Kidney (tissue), 22 donors: ENCODE data around the gene SPPL2A. TPM values are rescaled to one million over a fixed set of nuclear protein-coding genes. Genes with fewer than 3 reads are reported as not detected.

ENCODE experiments used
- DNase-seq, 5 donors: peaks; one replicate each; pipeline ENCODE4 v3.0.0-alpha.2; 2013 to 2020
- FAIRE-seq: peaks from 2 replicates; lab custom pipeline; 2012; peaks lifted over from hg19 to GRCh38; lab: Jason Lieb, UNC
- H3K27ac ChIP-seq, 2 donors: one replicate each; pipeline ENCODE4 v1.7.0; 2013; ENCODE audit warnings: low read depth in 2 of 2, low read length in 2 of 2, inconsistent platforms in 1 of 2
- H3K27me3 ChIP-seq: one replicate; pipeline ENCODE4 v1.7.1; 2013; ENCODE audit warnings: low read length, inconsistent platforms; ENCODE audit not compliant: control insufficient read depth, insufficient read depth
- H3K36me3 ChIP-seq, 3 donors: one replicate each; pipeline versions ENCODE4 v1.7.0 to v1.7.1; 2013; ENCODE audit warnings: low read length in 3 of 3, control low read depth in 1 of 3, inconsistent platforms in 1 of 3; ENCODE audit not compliant: insufficient read depth in 3 of 3, control insufficient read depth in 2 of 3
- H3K4me1 ChIP-seq, 3 donors: one replicate each; pipeline versions ENCODE4 v1.7.0 to v1.7.1; 2013; ENCODE audit warnings: low read length in 3 of 3, inconsistent platforms in 1 of 3, low read depth in 1 of 3; ENCODE audit not compliant: control insufficient read depth in 2 of 3, insufficient read depth in 2 of 3
- H3K4me3 ChIP-seq, 3 donors: one replicate each; pipeline versions ENCODE4 v1.7.0 to v1.8.1; 2013; ENCODE audit warnings: low read length in 3 of 3, control low read depth in 1 of 3, inconsistent platforms in 1 of 3
- H3K9ac ChIP-seq, 3 donors: one replicate each; pipeline versions ENCODE4 v1.7.0 to v1.7.1; 2013; ENCODE audit warnings: low read length in 3 of 3, control low read depth in 1 of 3, inconsistent platforms in 1 of 3
- H3K9me3 ChIP-seq, 3 donors: one replicate each; pipeline versions ENCODE4 v1.7.0 to v1.7.1; 2013; ENCODE audit warnings: low read length in 3 of 3, control low read depth in 1 of 3, inconsistent platforms in 1 of 3; ENCODE audit not compliant: control insufficient read depth in 2 of 3, insufficient read depth in 1 of 3
- intact Hi-C: fragments of 100-400 bp; cut with DNase I; formaldehyde crosslinking; loops from one replicate; pipeline ENCODE4 v1.11.1; 2022
- long read RNA-seq, 10 donors: library from polyadenylated mRNA in 1 of 10; unstranded in 1 of 10; transcript quantifications; one replicate each; pipeline ENCODE4 v2.0.0 and lab custom pipeline, GENCODE V29; 2021 to 2026
- polyA plus RNA-seq: library from polyadenylated mRNA; stranded (reverse); fragments of 350-450 nt; fragmentation: Illumina TruSeq; extraction: RNeasy Lipid Tissue Mini Kit (QIAGEN cat#74804); gene quantifications from one replicate; pipeline ENCODE4 v1.2.3, GENCODE V29; 2014; ENCODE audit warnings: low read depth, low replicate concordance; ENCODE audit not compliant: insufficient read depth
- total RNA-seq: library from RNA; stranded (reverse); fragmentation: NEBNext Ultra II Directional; extraction: Animal tissue kit (Norgen Biotek cat#: 25700); gene quantifications from one replicate; pipeline ENCODE4 v1.2.1, GENCODE V29; 2021
- TF ChIP-seq, protein P1 (sequence below): IDR thresholded peaks from 3 replicates; pipeline ENCODE4 v1.5.1; 2012; ENCODE audit warnings: mild to moderate bottlenecking, moderate library complexity, borderline replicate concordance; ENCODE audit not compliant: insufficient read depth; ENCODE audit errors: extremely low read depth
- donor health status: control.
- donor health status: control.
- donor health status: control.
- donor health status: control.
- donor health status: control.
- donor health status: DM: yes; HTN: yes; CAD: no.
- donor health status: Normal renal cell carcinoma (clear cell type).

The SPPL2A gene, protein sequence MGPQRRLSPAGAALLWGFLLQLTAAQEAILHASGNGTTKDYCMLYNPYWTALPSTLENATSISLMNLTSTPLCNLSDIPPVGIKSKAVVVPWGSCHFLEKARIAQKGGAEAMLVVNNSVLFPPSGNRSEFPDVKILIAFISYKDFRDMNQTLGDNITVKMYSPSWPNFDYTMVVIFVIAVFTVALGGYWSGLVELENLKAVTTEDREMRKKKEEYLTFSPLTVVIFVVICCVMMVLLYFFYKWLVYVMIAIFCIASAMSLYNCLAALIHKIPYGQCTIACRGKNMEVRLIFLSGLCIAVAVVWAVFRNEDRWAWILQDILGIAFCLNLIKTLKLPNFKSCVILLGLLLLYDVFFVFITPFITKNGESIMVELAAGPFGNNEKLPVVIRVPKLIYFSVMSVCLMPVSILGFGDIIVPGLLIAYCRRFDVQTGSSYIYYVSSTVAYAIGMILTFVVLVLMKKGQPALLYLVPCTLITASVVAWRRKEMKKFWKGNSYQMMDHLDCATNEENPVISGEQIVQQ
- total RNA-seq: 134 TPM
- polyA plus RNA-seq: 53.3 TPM
- long read RNA-seq, donor 1, full-length matches to known transcripts: 7 of 7 reads
- long read RNA-seq, donor 1, partial matches to known transcripts: 0 of 7 reads
- long read RNA-seq, donor 1, other reads (novel, unspliced or antisense): 0 of 7 reads
- long read RNA-seq, donor 2, full-length matches to known transcripts: 5 of 15 reads
- long read RNA-seq, donor 2, partial matches to known transcripts: 10 of 15 reads
- long read RNA-seq, donor 2, other reads (novel, unspliced or antisense): 0 of 15 reads
- long read RNA-seq, donor 3, full-length matches to known transcripts: 1 of 13 reads
- long read RNA-seq, donor 3, partial matches to known transcripts: 12 of 13 reads
- long read RNA-seq, donor 3, other reads (novel, unspliced or antisense): 0 of 13 reads
- long read RNA-seq, donor 4, full-length matches to known transcripts: 8 of 18 reads
- long read RNA-seq, donor 4, partial matches to known transcripts: 10 of 18 reads
- long read RNA-seq, donor 4, other reads (novel, unspliced or antisense): 0 of 18 reads
- long read RNA-seq, donor 5, full-length matches to known transcripts: 1 of 1 reads
- long read RNA-seq, donor 5, partial matches to known transcripts: 0 of 1 reads
- long read RNA-seq, donor 5, other reads (novel, unspliced or antisense): 0 of 1 reads
- long read RNA-seq, donor 6, full-length matches to known transcripts: 7 of 18 reads
- long read RNA-seq, donor 6, partial matches to known transcripts: 11 of 18 reads
- long read RNA-seq, donor 6, other reads (novel, unspliced or antisense): 0 of 18 reads
- long read RNA-seq, donor 7, full-length matches to known transcripts: 29 of 50 reads
- long read RNA-seq, donor 7, partial matches to known transcripts: 1 of 50 reads
- long read RNA-seq, donor 7, other reads (novel, unspliced or antisense): 20 of 50 reads
- long read RNA-seq, donor 8, full-length matches to known transcripts: 4 of 15 reads
- long read RNA-seq, donor 8, partial matches to known transcripts: 11 of 15 reads
- long read RNA-seq, donor 8, other reads (novel, unspliced or antisense): 0 of 15 reads
- long read RNA-seq, donor 9, full-length matches to known transcripts: 2 of 7 reads
- long read RNA-seq, donor 9, partial matches to known transcripts: 5 of 7 reads
- long read RNA-seq, donor 9, other reads (novel, unspliced or antisense): 0 of 7 reads
- long read RNA-seq, donor 10, full-length matches to known transcripts: 2 of 9 reads
- long read RNA-seq, donor 10, partial matches to known transcripts: 7 of 9 reads
- long read RNA-seq, donor 10, other reads (novel, unspliced or antisense): 0 of 9 reads

DNA sequence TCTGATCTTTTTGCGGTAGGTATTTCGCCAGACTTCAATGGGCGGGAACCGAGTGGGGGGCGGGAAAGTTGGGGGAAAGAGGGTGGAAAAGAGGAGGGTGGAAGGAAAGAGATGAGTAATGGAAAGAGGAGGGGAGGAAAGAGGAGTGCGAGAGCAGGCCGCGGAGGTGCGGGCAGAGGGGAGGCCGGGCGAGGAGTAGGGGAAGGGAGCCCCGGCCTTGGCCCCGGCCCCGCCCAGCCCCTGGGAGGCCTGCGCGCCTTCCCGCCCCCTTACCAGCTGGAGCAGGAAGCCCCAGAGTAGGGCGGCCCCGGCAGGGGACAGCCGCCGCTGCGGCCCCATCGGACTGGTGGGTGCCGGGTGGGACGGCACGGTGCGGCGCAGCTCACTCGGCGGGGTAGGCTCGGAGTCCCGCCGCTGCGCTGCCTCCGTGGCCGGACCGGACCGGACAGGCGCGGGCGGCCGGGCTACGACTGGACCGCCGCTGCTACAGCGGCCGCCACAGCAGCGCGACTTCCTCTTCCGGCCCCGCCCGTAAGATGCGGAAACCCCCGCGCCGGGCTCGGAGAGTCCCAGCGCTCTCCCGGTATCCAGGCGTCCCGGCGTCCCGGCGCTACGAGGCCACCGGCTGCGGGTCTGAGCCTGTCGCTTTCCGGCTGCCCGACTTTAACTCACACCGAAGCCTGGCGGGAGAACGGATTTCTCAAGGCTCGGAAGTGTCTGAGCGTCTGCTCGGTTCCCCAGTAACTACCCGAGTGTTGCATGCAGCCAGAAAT lies at the start of gene SPPL2A:
SPPL2A (minus strand) TSS at position 512 of the 773 bp plus-strand sequence; CDS start at position 339, 173 bp downstream.
- Histone ChIP-seq H3K4me3 (peak within 1 kb of the TSS; percentile 64 to 91 (median 77)), H3K9me3 (no peaks in the 10 kb centered on the region), H3K4me1 (no peaks in the 10 kb centered on the region), H3K36me3 (no peaks in the 10 kb centered on the region), H3K27me3 (no peaks in the 10 kb centered on the region), H3K9ac (peak within 1 kb of the TSS; percentile 66 to 86 (median 85)), H3K27ac (peak within 1 kb of the TSS; percentile 93 to 95)
- FAIRE-seq (no peak), DNase-seq (peak; percentile 83 to 94 (median 90))
- intact Hi-C loops: no loop called here
- TF ChIP-seq, protein P1, sequence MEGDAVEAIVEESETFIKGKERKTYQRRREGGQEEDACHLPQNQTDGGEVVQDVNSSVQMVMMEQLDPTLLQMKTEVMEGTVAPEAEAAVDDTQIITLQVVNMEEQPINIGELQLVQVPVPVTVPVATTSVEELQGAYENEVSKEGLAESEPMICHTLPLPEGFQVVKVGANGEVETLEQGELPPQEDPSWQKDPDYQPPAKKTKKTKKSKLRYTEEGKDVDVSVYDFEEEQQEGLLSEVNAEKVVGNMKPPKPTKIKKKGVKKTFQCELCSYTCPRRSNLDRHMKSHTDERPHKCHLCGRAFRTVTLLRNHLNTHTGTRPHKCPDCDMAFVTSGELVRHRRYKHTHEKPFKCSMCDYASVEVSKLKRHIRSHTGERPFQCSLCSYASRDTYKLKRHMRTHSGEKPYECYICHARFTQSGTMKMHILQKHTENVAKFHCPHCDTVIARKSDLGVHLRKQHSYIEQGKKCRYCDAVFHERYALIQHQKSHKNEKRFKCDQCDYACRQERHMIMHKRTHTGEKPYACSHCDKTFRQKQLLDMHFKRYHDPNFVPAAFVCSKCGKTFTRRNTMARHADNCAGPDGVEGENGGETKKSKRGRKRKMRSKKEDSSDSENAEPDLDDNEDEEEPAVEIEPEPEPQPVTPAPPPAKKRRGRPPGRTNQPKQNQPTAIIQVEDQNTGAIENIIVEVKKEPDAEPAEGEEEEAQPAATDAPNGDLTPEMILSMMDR: no peak

DNA sequence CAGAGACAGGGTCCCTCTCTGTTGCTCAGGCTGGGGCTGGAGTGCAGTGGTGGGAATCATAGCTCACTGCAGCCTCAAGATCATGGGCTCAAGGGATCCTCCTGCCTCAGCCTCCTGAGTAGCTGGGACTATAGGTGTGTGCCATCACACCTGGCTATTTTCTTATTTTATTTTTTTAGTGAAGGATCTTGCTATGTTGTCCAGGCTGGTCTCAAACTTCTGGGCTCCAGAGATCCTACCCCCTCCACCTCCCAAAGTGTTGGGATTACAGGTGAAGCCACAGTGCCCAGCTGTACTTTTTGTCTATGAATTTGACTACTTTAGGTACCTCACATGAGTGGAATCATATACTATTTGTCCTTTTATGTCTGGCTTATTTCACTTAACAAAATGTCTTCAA lies 49.1 kb upstream of the SPPL2A start:
- Histone ChIP-seq H3K9me3 (no peaks in the 10 kb centered on the region), H3K9ac (no peak overlapping the region), H3K27ac (no peak overlapping the region), H3K36me3 (no peaks in the 10 kb centered on the region), H3K27me3 (no peaks in the 10 kb centered on the region), H3K4me1 (no peaks in the 10 kb centered on the region), H3K4me3 (no peak overlapping the region)
- TF ChIP-seq, protein P1: no peak
- intact Hi-C loops: no loop called here
- DNase-seq (no peak), FAIRE-seq (no peak)
